Right lobe of liver (tissue), 6 donors: ENCODE measurements around the gene PIGQ. TPM values are rescaled to one million over a fixed set of nuclear protein-coding genes. Genes with fewer than 3 reads are reported as not detected.

ENCODE experiments used
- ATAC-seq, 4 donors: fragments of 200-7000 bp; cut with Tn5 transposase; one replicate each; pipeline ENCODE4 v1.9.1; 2020; ENCODE audit warnings: mild to moderate bottlenecking in 4 of 4, moderate library complexity in 4 of 4
- DNase-seq, 3 donors: peaks; one replicate each; pipeline ENCODE4 v3.0.0-alpha.2; 2020
- H3K27ac ChIP-seq, 3 donors: fragments of 200-600 bp; one replicate each; pipeline ENCODE4 v1.8.0; 2022
- H3K27me3 ChIP-seq, 2 donors: fragments of 200-600 bp; one replicate each; pipeline ENCODE4 v1.8.0; 2022
- H3K36me3 ChIP-seq, 4 donors: fragments of 200-600 bp; sonication (generic) in 1 of 4; one replicate each; pipeline versions ENCODE4 v1.5.1 to v1.8.0; 2017 to 2022; ENCODE audit warnings: control low read depth in 1 of 4
- H3K4me1 ChIP-seq, 4 donors: fragments of 200-600 bp; sonication (generic) in 1 of 4; one replicate each; pipeline versions ENCODE4 v1.5.1 to v1.8.0; 2017 to 2022; ENCODE audit warnings: control low read depth in 1 of 4
- H3K4me3 ChIP-seq, 3 donors: fragments of 200-600 bp; one replicate each; pipeline ENCODE4 v1.8.0; 2022
- H3K9me3 ChIP-seq, 4 donors: fragments of 200-600 bp; sonication (generic) in 1 of 4; one replicate each; pipeline versions ENCODE4 v1.5.1 to v1.8.0; 2017 to 2022; ENCODE audit warnings: control low read depth in 1 of 4
- CTCF ChIP-seq, 4 donors: fragments of 200-600 bp in 3 of 4; fragments of 450-650 bp in 1 of 4; IDR thresholded peaks; one replicate each; pipeline versions ENCODE4 v1.5.1 to v1.8.0; 2016 to 2022; ENCODE audit warnings: antibody characterized with exemption in 4 of 4, mild to moderate bottlenecking in 2 of 4
- POLR2A ChIP-seq: fragments of 450-650 bp; IDR thresholded peaks from one replicate; pipeline ENCODE4 v1.6.1; 2017; ENCODE audit warnings: antibody characterized with exemption, mild to moderate bottlenecking
- WGBS: methylation state at CpG from one replicate; pipeline ENCODE4 v1.1.6; 2018; ENCODE audit warnings: low coverage, low lambda C conversion rate; ENCODE audit not compliant: insufficient coverage; ENCODE audit errors: missing lambda C conversion rate; 5-methylcytosine and 5-hydroxymethylcytosine counted together
- intact Hi-C, 2 donors: fragments of 100-400 bp; cut with DNase I; formaldehyde crosslinking; loops; one replicate each; pipeline versions ENCODE4 v1.11.2 to v1.14.1; 2022
- total RNA-seq, 6 experiments: library from RNA; depleted of rRNA in 2 of 6; stranded (reverse); fragments of >200 nt in 2 of 6; fragmentation: NEBNext Ultra II Directional in 3 of 6; extraction: Animal tissue kit (Norgen Biotek cat#: 25700) in 3 of 6; gene quantifications; one replicate each; pipeline versions ENCODE4 v1.1.0 to v1.2.4, GENCODE V29; 2016 to 2023
- donor health status: DM: no; HTN: yes; CAD: no.
- donor health status: DM: no; HTN: no; CAD: no.
- donor health status: DM: no; HTN: no; CAD: no.
- donor health status: DM: no; HTN: yes; CAD: no.
- donor health status: DM: no; HTN: yes; CAD: no.

PIGQ gene
- total RNA-seq, 6 experiments from 2014 or later, result 19.5 to 32.0 (median 27.8) TPM

- H3K4me1 ChIP-seq, result peaks cover 0 to 23% (median 16%) of the 10 kb centered on the region in 4 donors
- 73% methylated on average over 3 of the region's 10 CpGs for WGBS
- no peak overlapping the region for H3K27ac ChIP-seq
- H3K36me3 ChIP-seq, result peaks cover 0 to 9% (median 0%) of the 10 kb centered on the region in 4 donors
- no peaks in the 10 kb centered on the region for H3K27me3 ChIP-seq
- intact Hi-C loops, result no loop called here
- H3K9me3 ChIP-seq, result no peaks in the 10 kb centered on the region
- DNase-seq (no peak), ATAC-seq (no peak)
- H3K4me3 ChIP-seq, result no peak overlapping the region
- TF ChIP-seq POLR2A (no peak), CTCF (IDR thresholded peaks at IDR 0.05) (no peak)
Measured at GRCh38 chr16:624526-625070, 54.8 kb downstream of the PIGQ start.

GRCh38 chr16:625117-625976, 55.6 kb downstream of the PIGQ start:
- no peak overlapping the region for H3K4me3 ChIP-seq
- no peak overlapping the region for H3K27ac ChIP-seq
- peaks cover 0 to 9% (median 0%) of the 10 kb centered on the region in 4 donors for H3K36me3 ChIP-seq
- WGBS, result 97% methylated on average over 6 of the region's 37 CpGs
- peaks cover 0 to 31% (median 22%) of the 10 kb centered on the region in 4 donors for H3K4me1 ChIP-seq
- no peaks in the 10 kb centered on the region for H3K27me3 ChIP-seq
- H3K9me3 ChIP-seq, result no peaks in the 10 kb centered on the region
- no peak for ATAC-seq
- no peak for DNase-seq
- intact Hi-C loops, result no loop called here
- TF ChIP-seq POLR2A (no peak), CTCF (IDR thresholded peaks at IDR 0.05) (no peak)

GRCh38 chr16:625977-626765, 56.4 kb downstream of the PIGQ start:
- intact Hi-C loops, result no loop called here
- no peak for TF ChIP-seq CTCF (IDR thresholded peaks at IDR 0.05)
- no peak for TF ChIP-seq POLR2A
- Histone ChIP-seq H3K36me3 (peaks cover 0 to 9% (median 0%) of the 10 kb centered on the region in 4 donors), H3K27ac (no peak overlapping the region), H3K9me3 (no peaks in the 10 kb centered on the region), H3K27me3 (no peaks in the 10 kb centered on the region), H3K4me3 (no peak overlapping the region), H3K4me1 (peaks cover 0 to 39% (median 26%) of the 10 kb centered on the region in 4 donors)
- DNase-seq (no peak), ATAC-seq (no peak)
- WGBS, result 100% methylated on average over 5 of the region's 35 CpGs

- Histone ChIP-seq H3K27ac (no peak overlapping the region), H3K9me3 (no peaks in the 10 kb centered on the region), H3K4me3 (no peak overlapping the region), H3K27me3 (no peaks in the 10 kb centered on the region), H3K36me3 (peaks cover 0 to 9% (median 0%) of the 10 kb centered on the region in 4 donors), H3K4me1 (peaks cover 0 to 40% (median 27%) of the 10 kb centered on the region in 4 donors)
- TF ChIP-seq POLR2A (no peak), CTCF (IDR thresholded peaks at IDR 0.05) (no peak)
- peak in 1 of 4 donors; percentile 30 for ATAC-seq
- WGBS, result 88% methylated on average over 16 of the region's 29 CpGs
- intact Hi-C loops, result no loop called here
- peak in 2 of 3 donors; percentile 54 to 60 for DNase-seq
Measured at GRCh38 chr16:626787-627453, 57.2 kb downstream of the PIGQ start.
